D721Med (cell line): Measurements from ENCODE around the gene ANTKMT.

Experiments
- DNase-seq: peaks from one replicate; pipeline ENCODE4 v3.0.0; 2011; ENCODE audit warnings: low spot score; ENCODE audit not compliant: insufficient read length
- FAIRE-seq: peaks from 2 replicates; lab custom pipeline; 2011; peaks lifted over from hg19 to GRCh38; lab: Jason Lieb, UNC
- CTCF ChIP-seq: IDR thresholded peaks from 2 replicates; pipeline ENCODE4 v1.5.1; 2012; ENCODE audit warnings: mild to moderate bottlenecking, control low read depth; ENCODE audit not compliant: insufficient read depth; ENCODE audit errors: missing control alignments

The ANTKMT gene

DNA sequence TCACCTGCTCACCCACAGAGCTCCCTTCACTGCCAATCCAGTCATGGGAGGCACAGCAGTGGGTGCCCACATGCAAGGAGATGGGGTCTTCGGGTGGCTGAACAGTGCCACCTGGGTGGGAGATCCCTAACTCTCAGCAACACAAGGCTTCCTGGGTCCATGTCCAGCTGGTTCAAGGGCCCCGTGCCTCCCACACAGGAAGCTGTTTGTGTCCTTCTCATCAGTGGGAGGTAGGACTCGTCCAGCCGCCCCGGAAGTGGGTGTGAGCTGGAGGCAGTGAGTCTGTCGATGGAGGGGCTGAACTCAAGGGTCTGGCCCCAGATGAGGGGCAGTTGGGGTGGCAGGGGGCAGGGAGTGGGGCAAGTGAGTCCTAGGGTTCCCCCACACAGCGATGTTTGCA is 16.9 kb upstream of the ANTKMT start:
- no peak for TF ChIP-seq CTCF
- no peak for DNase-seq
- FAIRE-seq, result no peak

DNA sequence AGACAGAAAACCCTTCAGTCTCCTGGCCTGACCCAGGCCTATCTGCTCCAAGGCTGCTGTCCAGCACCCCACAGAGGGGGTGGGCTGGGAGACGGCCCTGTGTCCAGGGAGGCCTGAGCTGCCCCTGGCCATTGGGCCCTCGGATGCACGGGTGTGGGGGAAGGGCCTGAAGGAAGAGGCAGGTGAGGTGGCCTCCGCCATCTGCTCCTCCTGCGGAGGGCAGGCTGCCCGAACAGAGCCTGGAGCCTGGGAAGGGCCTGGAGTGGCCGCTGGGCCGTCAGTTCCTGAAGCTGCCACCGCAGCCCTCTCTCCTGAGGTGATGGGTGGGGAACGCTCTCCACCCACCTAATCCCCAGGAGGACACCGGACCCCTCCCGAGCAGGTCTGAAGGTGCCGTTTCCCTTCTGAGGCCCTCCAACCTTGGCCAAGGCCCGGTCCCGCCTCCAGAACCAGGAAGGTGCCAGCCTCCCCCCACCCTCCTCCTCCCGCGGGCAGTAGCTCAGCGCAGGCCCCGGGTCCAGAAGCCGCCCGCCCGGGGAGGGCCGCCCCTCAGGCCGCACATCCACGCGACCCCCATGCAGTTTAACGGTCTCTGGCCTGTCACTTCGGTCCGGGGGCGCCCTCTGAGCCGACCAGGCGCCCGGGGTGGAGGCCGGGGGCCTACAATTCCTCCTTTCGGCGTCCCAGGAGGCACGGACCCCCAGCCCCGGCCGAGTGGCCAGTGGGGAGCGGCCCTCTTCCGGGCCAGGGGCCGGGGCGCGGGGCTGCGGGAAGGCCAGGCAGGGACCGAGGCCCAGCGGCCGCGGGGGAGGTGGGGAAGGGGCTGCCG is 16.2 kb upstream of the ANTKMT start:
- FAIRE-seq, result no peak
- TF ChIP-seq CTCF, result no peak
- no peak for DNase-seq

DNA sequence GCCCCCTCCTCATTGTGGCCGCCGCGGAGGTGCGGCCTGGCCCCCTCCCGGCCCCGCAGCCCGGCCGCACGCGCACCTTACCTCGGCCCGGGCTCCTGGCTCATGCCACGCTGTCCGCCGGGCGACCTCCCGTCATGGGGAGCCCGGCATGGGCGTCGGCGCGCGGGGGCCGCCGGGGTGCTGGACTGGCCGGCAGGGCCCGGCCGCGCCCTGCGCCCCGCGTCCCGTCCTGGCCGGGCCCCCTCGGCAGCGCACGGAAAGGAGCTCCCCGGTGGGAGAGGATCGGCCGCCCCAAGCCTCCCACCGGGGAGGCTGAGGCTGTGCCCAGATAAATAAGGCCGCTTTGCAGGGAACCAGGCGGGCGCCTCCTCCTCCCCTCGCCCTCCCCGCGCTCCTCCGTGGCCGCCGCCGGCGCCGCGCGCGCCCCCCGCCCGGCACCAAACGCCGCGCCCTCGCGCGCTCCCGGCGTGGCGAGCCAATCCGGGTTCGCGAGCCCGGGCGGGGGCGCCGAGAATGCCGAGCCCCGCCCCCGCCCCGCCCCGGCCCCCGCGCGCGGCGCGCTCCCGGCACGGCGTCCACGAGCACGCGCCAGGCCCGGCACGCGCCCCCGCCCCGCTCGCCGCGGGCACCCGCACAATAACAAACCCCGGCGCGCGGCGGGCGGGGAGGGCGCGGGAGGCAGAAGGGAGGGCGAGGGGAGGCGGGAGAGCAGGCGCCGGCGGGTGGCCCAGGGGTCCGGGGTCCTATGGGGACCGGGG is 15.3 kb upstream of the ANTKMT start, which contains the start of gene FBXL16:
FBXL16 (minus strand) TSS at position 371 of the 758 bp plus-strand sequence. CDS start 8,396 bp downstream, outside the sequence.
- no peak for TF ChIP-seq CTCF
- DNase-seq (peak; percentile 95), FAIRE-seq (no peak)

GRCh38 chr16:706189-707061 is 14.5 kb upstream of the ANTKMT start:
- TF ChIP-seq CTCF, result no peak
- FAIRE-seq (no peak), DNase-seq (no peak)

DNA sequence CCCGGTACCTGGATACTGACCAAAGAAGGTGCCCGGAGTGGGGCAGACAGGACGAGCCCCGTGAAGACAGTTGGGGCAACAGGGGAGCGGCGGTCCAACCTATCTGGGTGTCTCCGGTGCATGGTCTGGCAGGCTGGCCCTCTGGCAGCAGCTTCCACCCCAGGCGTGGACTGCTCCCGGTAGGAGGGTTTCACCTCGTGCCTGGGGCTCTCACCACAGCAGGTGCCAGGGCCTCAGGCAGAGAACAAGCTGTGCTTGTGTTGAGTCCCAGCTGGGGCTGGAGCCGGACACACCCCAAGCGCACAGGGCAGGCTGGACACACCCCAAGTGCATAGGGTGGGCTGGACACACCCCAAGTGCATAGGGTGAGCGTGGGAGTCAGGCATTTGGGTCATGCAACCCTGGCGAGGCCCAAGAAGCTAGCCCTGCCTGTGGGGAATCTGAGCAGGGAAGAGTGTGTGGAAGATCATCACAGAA is 13.8 kb upstream of the ANTKMT start:
- DNase-seq (no peak), FAIRE-seq (no peak)
- TF ChIP-seq CTCF, result no peak

GRCh38 chr16:708019-708418 is 12.9 kb upstream of the ANTKMT start:
- no peak for TF ChIP-seq CTCF
- DNase-seq (no peak), FAIRE-seq (no peak)
